GM18505 (cell line): ENCODE data around the gene SLC10A4.
A peak's percentile ranks its signal among the peaks of the same experiment; 100 is the strongest.

ENCODE experiments used
- ATAC-seq: cut with Tn5 transposase; IDR thresholded peaks from one replicate; pipeline ENCODE4 v1.9.1; 2021; ENCODE audit not compliant: unreplicated experiment
- POLR2A ChIP-seq: IDR thresholded peaks from 4 replicates; pipeline ENCODE4 v1.6.1; 2011; ENCODE audit warnings: borderline replicate concordance; ENCODE audit not compliant: insufficient read depth, insufficient read length; ENCODE audit errors: extremely low read depth

The SLC10A4 gene

DNA sequence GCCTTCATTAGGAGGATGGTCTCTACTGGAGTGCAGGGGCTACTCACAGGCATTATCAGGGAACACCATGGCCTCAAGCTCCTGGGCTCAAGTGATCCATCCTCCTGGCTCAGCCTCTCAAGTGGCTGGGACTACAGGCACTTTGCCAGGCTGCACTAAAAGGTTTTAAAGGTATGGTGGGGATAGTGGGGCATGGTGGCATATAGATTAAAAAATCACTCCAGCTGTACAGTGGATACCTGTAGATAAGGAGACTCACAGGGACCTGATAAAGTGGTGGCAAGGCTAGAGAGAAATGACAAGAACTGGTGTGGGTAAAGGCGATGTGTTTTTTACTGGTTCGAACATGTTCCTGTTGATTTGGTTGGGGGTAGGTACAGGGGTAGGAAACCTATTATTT lies 12.8 kb downstream of the SLC10A4 start:
- no peak for TF ChIP-seq POLR2A
- ATAC-seq, result no peak

- no peak for TF ChIP-seq POLR2A
- no peak for ATAC-seq
Observed at GRCh38 chr4:48498895-48499294, 15.8 kb downstream of the SLC10A4 start.

GRCh38 chr4:48499551-48500066 lies 16.5 kb downstream of the SLC10A4 start:
- no peak for TF ChIP-seq POLR2A
- peak; percentile 77 for ATAC-seq

GRCh38 chr4:48503233-48504025 lies 20.3 kb downstream of the SLC10A4 start:
- no peak for ATAC-seq
- TF ChIP-seq POLR2A, result no peak

DNA sequence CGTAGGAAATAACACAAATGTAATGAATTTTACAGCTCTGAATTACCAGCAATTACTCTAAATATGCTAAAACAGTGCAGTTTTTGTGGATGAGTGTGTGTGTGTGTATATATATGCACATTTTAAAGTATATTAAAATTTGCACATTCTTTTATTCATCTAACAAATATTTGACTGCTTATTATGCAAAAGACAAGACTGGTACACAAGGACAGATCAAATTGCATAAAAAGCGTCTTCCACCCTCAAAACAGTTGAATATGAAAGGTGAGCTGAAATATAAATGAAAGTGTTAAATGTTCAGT lies 20.8 kb downstream of the SLC10A4 start:
- ATAC-seq, result no peak
- no peak for TF ChIP-seq POLR2A

DNA sequence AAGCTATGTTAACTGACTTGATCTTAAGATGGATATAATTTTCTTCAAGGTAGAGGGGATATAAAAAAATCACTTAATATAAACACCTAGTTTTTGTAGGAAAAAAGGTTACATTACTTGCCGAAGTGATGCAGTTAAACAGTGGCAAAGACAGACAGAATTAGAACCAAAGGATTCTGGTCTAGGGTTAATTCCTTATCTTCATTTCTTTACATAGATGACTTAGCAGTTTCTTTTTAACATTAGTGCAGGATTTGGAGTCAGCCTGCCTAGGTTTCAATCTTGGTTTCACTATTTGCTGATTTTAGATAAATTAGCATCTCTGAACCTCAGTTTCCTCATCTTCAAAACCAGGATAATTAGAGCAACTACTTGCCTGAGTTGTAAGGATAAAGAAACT lies 21.2 kb downstream of the SLC10A4 start:
- TF ChIP-seq POLR2A, result no peak
- ATAC-seq, result no peak

- no peak for ATAC-seq
- no peak for TF ChIP-seq POLR2A
Observed at GRCh38 chr4:48506716-48507115, 23.6 kb downstream of the SLC10A4 start.

DNA sequence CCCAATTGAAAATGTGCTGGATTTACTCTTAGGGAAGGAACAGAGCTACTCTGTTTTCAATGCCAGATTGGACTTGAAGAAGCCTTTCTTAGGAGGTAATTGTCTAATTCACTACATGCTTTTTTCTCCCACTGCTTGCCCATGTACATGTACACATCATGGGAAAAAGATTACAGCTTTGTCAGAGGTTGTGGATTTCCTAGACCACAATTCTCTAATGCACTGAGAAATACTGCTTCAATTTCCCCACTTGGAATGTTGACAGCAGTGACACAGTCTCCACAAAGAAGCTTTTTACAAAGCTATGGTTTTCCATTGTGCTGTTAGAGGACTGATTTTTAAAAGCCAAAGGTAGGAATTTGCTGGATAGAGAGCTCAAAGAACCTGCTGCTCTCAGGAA lies 26.4 kb downstream of the SLC10A4 start:
- TF ChIP-seq POLR2A, result no peak
- no peak for ATAC-seq

GRCh38 chr4:48518143-48518542 lies 35.0 kb downstream of the SLC10A4 start:
- ATAC-seq, result no peak
- no peak for TF ChIP-seq POLR2A

- TF ChIP-seq POLR2A, result no peak
- ATAC-seq, result no peak
Observed at GRCh38 chr4:48526406-48526805, 43.3 kb downstream of the SLC10A4 start.

GRCh38 chr4:48538358-48538757 lies 55.2 kb downstream of the SLC10A4 start:
- TF ChIP-seq POLR2A, result no peak
- no peak for ATAC-seq
